HCT116 (cell line): ENCODE measurements around the gene BOLL. TPM values are rescaled to one million over a fixed set of nuclear protein-coding genes. Genes with fewer than 3 reads are reported as not detected.

ENCODE experiments used
- ATAC-seq: fragments of 200-7000 bp; cut with Tn5 transposase; 2 replicates; pipeline ENCODE4 v1.9.1; 2020; ENCODE audit warnings: mild to moderate bottlenecking, moderate library complexity
- BruUV-seq: library from RNA; stranded (reverse); fragments of 400-500 nt; replicated peaks from 2 replicates; lab custom pipeline; 2021; lab: Mats Ljungman, UMichigan
- CTCF ChIA-PET: fragments of 300-600 bp; sonication (Branson Sonifier 250); formaldehyde crosslinking; loops from one replicate; lab custom pipeline; 2021; ENCODE audit warnings: antibody characterized with exemption; lab: Charles Lee
- POLR2A ChIA-PET: fragments of 300-600, 350-600 bp; sonication (Branson Sonifier 250); formaldehyde crosslinking; loops from one replicate; lab custom pipeline; 2021; ENCODE audit warnings: antibody characterized with exemption; lab: Charles Lee
- RAD21 ChIA-PET, 2 experiments: fragments of 300-600 bp; sonication (Branson Sonifier 250); formaldehyde crosslinking; loops; one replicate each; lab custom pipeline; 2023; ENCODE audit warnings: low total read pairs in 2 of 2; ENCODE audit not compliant: uncharacterized antibody in 2 of 2, unreplicated experiment in 2 of 2, low non-redundant PET in 1 of 2; lab: Charles Lee
- DNase-seq: peaks from one replicate; pipeline ENCODE4 v3.0.0-alpha.2; 2010; ENCODE audit warnings: low read depth, low spot score
- H2AFZ ChIP-seq: fragments of 200-600 bp; shearing (Covaris generic), sonication (generic); 2 replicates; pipeline ENCODE4 v1.6.1; 2017; ENCODE audit warnings: low read depth, mixed run types, mixed read lengths, antibody characterized with exemption, low read length; ENCODE audit not compliant: poor library complexity, severe bottlenecking
- H3K27ac ChIP-seq: 2 replicates; pipeline ENCODE4 v1.5.1; 2012; ENCODE audit warnings: low read depth, low read length
- H3K27me3 ChIP-seq: fragments of 200-600 bp; sonication (generic); 2 replicates; pipeline ENCODE4 v1.6.1; 2016; ENCODE audit warnings: mixed run types, low read length, mixed read lengths; ENCODE audit not compliant: insufficient read depth
- H3K36me3 ChIP-seq, 2 experiments: fragments of 200-500 bp in 1 of 2; fragments of 200-600 bp in 1 of 2; sonication (Bioruptor generic) in 1 of 2; sonication (generic) in 1 of 2; 2 replicates each; pipeline versions ENCODE4 v1.5.1 to v1.6.1; 2014 to 2016; ENCODE audit warnings: low read length in 2 of 2, inconsistent platforms in 1 of 2, mixed read lengths in 1 of 2, mixed run types in 1 of 2; ENCODE audit not compliant: insufficient read depth in 2 of 2, control insufficient read depth in 1 of 2
- H3K4me1 ChIP-seq, 2 experiments: fragments of 200-600 bp in 1 of 2; sonication (generic) in 1 of 2; 2 replicates each; pipeline versions ENCODE4 v1.5.1 to v1.6.1; 2012 to 2017; ENCODE audit warnings: low read length in 2 of 2, inconsistent platforms in 1 of 2, mild to moderate bottlenecking in 1 of 2, mixed read lengths in 1 of 2, mixed run types in 1 of 2, moderate library complexity in 1 of 2; ENCODE audit not compliant: insufficient read depth in 2 of 2, control insufficient read depth in 1 of 2
- H3K4me2 ChIP-seq: fragments of 200-600 bp; sonication (generic); 2 replicates; pipeline ENCODE4 v1.6.1; 2017; ENCODE audit warnings: mixed run types, low read length, mixed read lengths
- H3K4me3 ChIP-seq, 2 experiments: fragments of 200-600 bp in 1 of 2; sonication (generic) in 1 of 2; replicated peaks in 1 of 2; 2 replicates each; pipeline ENCODE4 v1.5.1; 2011 to 2016; ENCODE audit warnings: low read length in 2 of 2, control low read depth in 1 of 2, low read depth in 1 of 2, mild to moderate bottlenecking in 1 of 2, mixed read lengths in 1 of 2, mixed run types in 1 of 2
- H3K79me2 ChIP-seq: fragments of 200-600 bp; sonication (generic); 2 replicates; pipeline ENCODE4 v1.6.1; 2017; ENCODE audit warnings: mild to moderate bottlenecking, mixed run types, low read length, moderate library complexity, mixed read lengths; ENCODE audit not compliant: insufficient read depth
- H3K9ac ChIP-seq: fragments of 200-600 bp; sonication (generic); 2 replicates; pipeline ENCODE4 v1.6.1; 2016; ENCODE audit warnings: low read length, mixed read lengths
- H3K9me2 ChIP-seq: fragments of 200-600 bp; sonication (generic), shearing (Covaris generic); 2 replicates; pipeline ENCODE4 v1.6.1; 2017; ENCODE audit warnings: mixed run types, mild to moderate bottlenecking, moderate library complexity; ENCODE audit not compliant: insufficient read depth
- H3K9me3 ChIP-seq, 2 experiments: fragments of 200-500 bp in 1 of 2; fragments of 200-600 bp in 1 of 2; sonication (Bioruptor generic) in 1 of 2; sonication (generic) in 1 of 2; 2 replicates each; pipeline ENCODE4 v1.6.1; 2014 to 2017; ENCODE audit warnings: low read length in 2 of 2, mixed read lengths in 2 of 2, inconsistent platforms in 1 of 2, low read depth in 1 of 2, mild to moderate bottlenecking in 1 of 2, mixed run types in 1 of 2, moderate library complexity in 1 of 2; ENCODE audit not compliant: control insufficient read depth in 1 of 2, insufficient read depth in 1 of 2
- H4K20me1 ChIP-seq: fragments of 200-600 bp; sonication (generic), shearing (Covaris generic); 2 replicates; pipeline ENCODE4 v1.6.1; 2017; ENCODE audit warnings: mixed run types, mild to moderate bottlenecking, moderate library complexity; ENCODE audit not compliant: insufficient read depth
- ATF3 ChIP-seq: IDR thresholded peaks from 2 replicates; pipeline ENCODE4 v1.6.1; 2012
- CBX3 ChIP-seq: IDR thresholded peaks from 2 replicates; pipeline ENCODE4 v1.6.1; 2012; ENCODE audit warnings: low read depth
- CEBPB ChIP-seq: IDR thresholded peaks from 2 replicates; pipeline ENCODE4 v1.6.1; 2012; ENCODE audit warnings: low read depth
- EGR1 ChIP-seq: IDR thresholded peaks from 2 replicates; pipeline ENCODE4 v1.6.1; 2012; ENCODE audit warnings: low read depth
- ELF1 ChIP-seq: IDR thresholded peaks from 2 replicates; pipeline ENCODE4 v1.6.1; 2012; ENCODE audit warnings: low read depth, borderline replicate concordance
- EZH2phosphoT487 ChIP-seq: fragments of 200-600 bp; IDR thresholded peaks from 2 replicates; pipeline ENCODE4 v1.6.1; 2018; ENCODE audit warnings: antibody characterized with exemption, borderline replicate concordance
- FOSL1 ChIP-seq: IDR thresholded peaks from 2 replicates; pipeline ENCODE4 v1.6.1; 2012; ENCODE audit warnings: low read depth
- JUND ChIP-seq: IDR thresholded peaks from 2 replicates; pipeline ENCODE4 v1.6.1; 2012
- MAX ChIP-seq: IDR thresholded peaks from 2 replicates; pipeline ENCODE4 v1.6.1; 2012
- POLR2AphosphoS5 ChIP-seq: IDR thresholded peaks from 2 replicates; pipeline ENCODE4 v1.6.1; 2011; ENCODE audit warnings: mild to moderate bottlenecking, low read depth, low read length, moderate library complexity
- RAD21 ChIP-seq: IDR thresholded peaks from 2 replicates; pipeline ENCODE4 v1.6.1; 2012; ENCODE audit warnings: low read depth, mild to moderate bottlenecking
- REST ChIP-seq: IDR thresholded peaks from 2 replicates; pipeline ENCODE4 v1.6.1; 2012; ENCODE audit warnings: low read depth
- SIN3A ChIP-seq: IDR thresholded peaks from 2 replicates; pipeline ENCODE4 v1.6.1; 2012; ENCODE audit warnings: low read depth
- SP1 ChIP-seq: IDR thresholded peaks from 2 replicates; pipeline ENCODE4 v1.6.1; 2012; ENCODE audit warnings: low read depth
- SRF ChIP-seq: IDR thresholded peaks from 2 replicates; pipeline ENCODE4 v1.6.1; 2012; ENCODE audit warnings: low read depth
- TCF7L2 ChIP-seq: IDR thresholded peaks from 2 replicates; pipeline ENCODE4 v1.7.0; 2011; ENCODE audit warnings: borderline replicate concordance, inconsistent platforms; ENCODE audit not compliant: insufficient read depth, insufficient read length; ENCODE audit errors: extremely low read depth
- ZBTB33 ChIP-seq: IDR thresholded peaks from 2 replicates; pipeline ENCODE4 v1.6.1; 2011; ENCODE audit warnings: mild to moderate bottlenecking, low read length, moderate library complexity; ENCODE audit not compliant: insufficient replicate concordance; ENCODE audit errors: extremely low read depth
- ZFX ChIP-seq: fragments of 450-650 bp; IDR thresholded peaks from 2 replicates; pipeline ENCODE4 v1.6.1; 2017
- intact Hi-C: fragments of 100-400 bp; cut with micrococcal nuclease; formaldehyde crosslinking; loops from 2 replicates; pipeline ENCODE4 v1.10.0; 2022
- total RNA-seq: library from RNA; stranded (reverse); gene quantifications from one replicate; pipeline ENCODE4 v1.2.1, GENCODE V29; 2021; ENCODE audit not compliant: unreplicated experiment

Gene BOLL
- total RNA-seq, 1 experiment from 2014 or later = not detected

- TF ChIP-seq REST = no peak
- TF ChIP-seq SP1 = no peak
- no peak for TF ChIP-seq SIN3A
- no peak for TF ChIP-seq CBX3
- TF ChIP-seq, all 23 proteins: peak for 0
Measured at GRCh38 chr2:197759013-197759412, 26.1 kb downstream of the BOLL start (continued).

GRCh38 chr2:197740200-197740599, 44.9 kb downstream of the BOLL start:
- Histone ChIP-seq H3K79me2 (no peaks in the 10 kb centered on the region), H4K20me1 (no peaks in the 10 kb centered on the region), H3K9ac (no peak overlapping the region), H3K27ac (no peak overlapping the region), H2AFZ (no peak overlapping the region), H3K9me2 (no peaks in the 10 kb centered on the region), H3K36me3 (no peaks in the 10 kb centered on the region), H3K4me3 (no peak overlapping the region), H3K9me3 (no peaks in the 10 kb centered on the region), H3K27me3 (no peaks in the 10 kb centered on the region), H3K4me1 (no peaks in the 10 kb centered on the region), H3K4me2 (no peak overlapping the region)
- CTCF ChIA-PET = no interaction called here
- DNase-seq (no peak), ATAC-seq (no peak)
- RAD21 ChIA-PET = no interaction called here
- POLR2A ChIA-PET = no interaction called here
- no TSS peak for BruUV-seq
- intact Hi-C loops = no loop called here
- no peak for TF ChIP-seq FOSL1
- no peak for TF ChIP-seq SP1
- TF ChIP-seq SRF = no peak
- TF ChIP-seq TCF7L2 = no peak
- TF ChIP-seq RAD21 = no peak
- no peak for TF ChIP-seq REST
- no peak for TF ChIP-seq ZFX
- no peak for TF ChIP-seq EGR1
- TF ChIP-seq MAX = no peak
- TF ChIP-seq SIN3A = no peak
- no peak for TF ChIP-seq POLR2AphosphoS5
- TF ChIP-seq ATF3 = no peak
- TF ChIP-seq ZBTB33 = no peak
- no peak for TF ChIP-seq ELF1
- TF ChIP-seq CEBPB = no peak
- no peak for TF ChIP-seq JUND
- TF ChIP-seq EZH2phosphoT487 = no peak
